Measurements from ENCODE around the gene SYCP3.

The SYCP3 gene

GRCh38 chr12:101738920-101739665 is at the start of gene SYCP3:
Gene SYCP3, minus strand, starts transcription at chr12:101739462. Its CDS starts 1,527 bp downstream, at chr12:101737935.
- no peak for DNase-seq

- DNase-seq, result no peak
Measured at GRCh38 chr12:101785671-101786070, 46.4 kb upstream of the SYCP3 start.

GRCh38 chr12:101784376-101784775 is 45.1 kb upstream of the SYCP3 start:
- no peak for DNase-seq

GRCh38 chr12:101783838-101784237 is 44.6 kb upstream of the SYCP3 start:
- no peak for DNase-seq

- no peak for DNase-seq
Measured at GRCh38 chr12:101783150-101783549, 43.9 kb upstream of the SYCP3 start.

GRCh38 chr12:101782273-101782731 is 43.0 kb upstream of the SYCP3 start:
- DNase-seq, result no peak

GRCh38 chr12:101781834-101782233 is 42.6 kb upstream of the SYCP3 start:
- DNase-seq, result no peak

GRCh38 chr12:101780599-101780998 is 41.3 kb upstream of the SYCP3 start:
- DNase-seq, result no peak

GRCh38 chr12:101779626-101780025 is 40.4 kb upstream of the SYCP3 start:
- no peak for DNase-seq

GRCh38 chr12:101779200-101779599 is 39.9 kb upstream of the SYCP3 start:
- no peak for DNase-seq

GRCh38 chr12:101777978-101778377 is 38.7 kb upstream of the SYCP3 start:
- DNase-seq, result no peak

GRCh38 chr12:101777485-101777884 is 38.2 kb upstream of the SYCP3 start:
- DNase-seq, result no peak

GRCh38 chr12:101775816-101776215 is 36.6 kb upstream of the SYCP3 start:
- DNase-seq, result no peak

GRCh38 chr12:101773650-101774162 is 34.4 kb upstream of the SYCP3 start:
- DNase-seq, result peak; percentile 57

GRCh38 chr12:101772012-101772775 is 32.9 kb upstream of the SYCP3 start:
- DNase-seq, result no peak

GRCh38 chr12:101769865-101770264 is 30.6 kb upstream of the SYCP3 start:
- DNase-seq, result no peak

- no peak for DNase-seq
Measured at GRCh38 chr12:101768781-101769180, 29.5 kb upstream of the SYCP3 start.

- no peak for DNase-seq
Measured at GRCh38 chr12:101767537-101767936, 28.3 kb upstream of the SYCP3 start.

- DNase-seq, result no peak
Measured at GRCh38 chr12:101764051-101764792, 25.0 kb upstream of the SYCP3 start.

GRCh38 chr12:101763246-101763931 is 24.1 kb upstream of the SYCP3 start:
- no peak for DNase-seq

GRCh38 chr12:101761781-101762180 is 22.5 kb upstream of the SYCP3 start:
- no peak for DNase-seq

GRCh38 chr12:101761350-101761749 is 22.1 kb upstream of the SYCP3 start:
- no peak for DNase-seq
